GM13977 (cell line): ENCODE results near the gene RABAC1.

Experiments used
- DNase-seq: peaks from one replicate; pipeline ENCODE4 v3.0.0; 2012; ENCODE audit warnings: low spot score
- in situ Hi-C: fragments of 300-500 bp; cut with MboI; formaldehyde crosslinking; loops from one replicate; pipeline ENCODE4 v1.12.0; 2022; ENCODE audit warnings: low sequenced_read_pairs, low pct_unique_long_range_greater_than_20kb, mixed read lengths, inconsistent platforms; ENCODE audit not compliant: unreplicated experiment
- TF ChIP-seq, protein P1 (sequence below): IDR thresholded peaks from 2 replicates; pipeline ENCODE4 v1.5.1; 2012; ENCODE audit warnings: mild to moderate bottlenecking, control low read depth; ENCODE audit not compliant: insufficient read depth; ENCODE audit errors: extremely low read depth, missing control alignments

Gene RABAC1, protein sequence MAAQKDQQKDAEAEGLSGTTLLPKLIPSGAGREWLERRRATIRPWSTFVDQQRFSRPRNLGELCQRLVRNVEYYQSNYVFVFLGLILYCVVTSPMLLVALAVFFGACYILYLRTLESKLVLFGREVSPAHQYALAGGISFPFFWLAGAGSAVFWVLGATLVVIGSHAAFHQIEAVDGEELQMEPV

GRCh38 chr19:41959056-41960053, at the start of gene RABAC1:
Gene RABAC1, minus strand, starts transcription at chr19:41959321. Its CDS starts 29 bp downstream, at chr19:41959292.
- peak; percentile 96 for DNase-seq
- in situ Hi-C loops: no loop called here
- TF ChIP-seq, protein P1, sequence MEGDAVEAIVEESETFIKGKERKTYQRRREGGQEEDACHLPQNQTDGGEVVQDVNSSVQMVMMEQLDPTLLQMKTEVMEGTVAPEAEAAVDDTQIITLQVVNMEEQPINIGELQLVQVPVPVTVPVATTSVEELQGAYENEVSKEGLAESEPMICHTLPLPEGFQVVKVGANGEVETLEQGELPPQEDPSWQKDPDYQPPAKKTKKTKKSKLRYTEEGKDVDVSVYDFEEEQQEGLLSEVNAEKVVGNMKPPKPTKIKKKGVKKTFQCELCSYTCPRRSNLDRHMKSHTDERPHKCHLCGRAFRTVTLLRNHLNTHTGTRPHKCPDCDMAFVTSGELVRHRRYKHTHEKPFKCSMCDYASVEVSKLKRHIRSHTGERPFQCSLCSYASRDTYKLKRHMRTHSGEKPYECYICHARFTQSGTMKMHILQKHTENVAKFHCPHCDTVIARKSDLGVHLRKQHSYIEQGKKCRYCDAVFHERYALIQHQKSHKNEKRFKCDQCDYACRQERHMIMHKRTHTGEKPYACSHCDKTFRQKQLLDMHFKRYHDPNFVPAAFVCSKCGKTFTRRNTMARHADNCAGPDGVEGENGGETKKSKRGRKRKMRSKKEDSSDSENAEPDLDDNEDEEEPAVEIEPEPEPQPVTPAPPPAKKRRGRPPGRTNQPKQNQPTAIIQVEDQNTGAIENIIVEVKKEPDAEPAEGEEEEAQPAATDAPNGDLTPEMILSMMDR: peak; percentile 58

DNA sequence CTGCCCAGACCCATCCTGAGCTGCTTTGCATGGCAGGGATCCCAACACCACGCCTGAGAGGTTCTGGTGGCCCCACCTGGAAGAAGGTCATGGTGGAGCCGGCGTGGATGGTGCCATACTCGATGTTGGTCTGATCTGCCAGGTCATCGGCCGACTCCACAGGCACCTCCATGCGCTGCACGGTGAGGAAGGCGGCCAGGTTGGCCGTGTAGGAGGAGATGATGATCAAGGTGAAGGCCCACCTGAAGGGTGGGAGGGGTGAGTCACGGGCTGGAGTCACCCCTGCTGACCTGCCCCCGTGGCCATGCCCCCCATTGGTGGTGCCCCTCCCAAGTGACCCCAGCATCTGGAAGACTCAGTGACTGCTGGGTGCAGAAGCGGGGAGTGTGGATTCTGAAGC, 47.4 kb upstream of the RABAC1 start:
- TF ChIP-seq, protein P1: no peak
- in situ Hi-C loops: no loop called here
- DNase-seq: no peak

- TF ChIP-seq, protein P1: no peak
- DNase-seq: no peak
- in situ Hi-C loops: no loop called here
Observed at GRCh38 chr19:42005504-42005903, 46.4 kb upstream of the RABAC1 start.

DNA sequence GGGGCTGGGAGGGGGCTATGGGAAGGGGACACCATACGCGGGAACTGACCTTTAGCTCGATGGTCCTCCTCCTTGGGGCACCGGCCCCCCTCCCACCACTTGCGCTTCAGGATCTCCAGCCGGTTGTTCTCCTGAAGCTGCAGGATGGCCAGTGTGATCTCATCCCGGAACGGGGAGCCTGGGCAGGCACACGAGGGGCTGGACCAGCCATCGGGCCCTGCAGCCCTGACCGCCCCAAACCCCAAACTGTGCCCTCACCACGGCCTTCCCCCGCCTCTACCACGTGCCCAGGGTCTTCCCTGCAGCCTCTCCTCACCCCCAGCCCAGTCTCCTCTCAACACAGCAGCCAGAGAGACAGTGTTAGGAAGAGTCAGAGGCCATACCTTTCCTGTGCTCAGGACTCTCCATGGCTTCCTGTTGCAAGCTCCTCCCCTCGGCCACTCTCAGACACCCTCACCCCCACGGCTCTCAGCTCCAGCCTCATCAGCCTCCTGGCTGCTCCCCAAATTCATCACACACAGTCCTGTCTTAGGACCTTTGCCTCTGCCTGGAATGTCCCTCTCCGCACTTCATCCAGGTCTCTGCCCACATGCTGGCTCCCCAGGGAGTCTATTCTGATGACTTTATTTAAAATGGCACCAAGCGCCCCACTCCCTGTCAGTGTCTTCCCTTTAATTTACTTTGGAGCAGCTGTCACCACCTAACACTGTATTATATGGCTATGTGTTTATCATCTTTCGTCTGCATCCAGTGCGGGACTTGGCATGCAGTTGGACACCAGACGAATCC, 44.6 kb upstream of the RABAC1 start:
- in situ Hi-C loops: no loop called here
- TF ChIP-seq, protein P1: no peak
- DNase-seq: no peak

- TF ChIP-seq, protein P1: no peak
- no peak for DNase-seq
- in situ Hi-C loops: no loop called here
Observed at GRCh38 chr19:41999878-42000208, 40.7 kb upstream of the RABAC1 start.
